Occipital lobe (tissue), 2 donors: ENCODE measurements around the gene ARHGAP28. TPM values are rescaled to one million over a fixed set of nuclear protein-coding genes. Genes with fewer than 3 reads are reported as not detected.

Source experiments
- DNase-seq: peaks from one replicate; lab custom pipeline; 2025; lab: John Stamatoyannopoulos, UW
- total RNA-seq: library from RNA; depleted of rRNA; stranded (reverse); fragments of >200 nt; gene quantifications from one replicate; pipeline ENCODE4 v1.2.3, GENCODE V29; 2014

The ARHGAP28 gene
- 21.2 TPM for total RNA-seq

DNA sequence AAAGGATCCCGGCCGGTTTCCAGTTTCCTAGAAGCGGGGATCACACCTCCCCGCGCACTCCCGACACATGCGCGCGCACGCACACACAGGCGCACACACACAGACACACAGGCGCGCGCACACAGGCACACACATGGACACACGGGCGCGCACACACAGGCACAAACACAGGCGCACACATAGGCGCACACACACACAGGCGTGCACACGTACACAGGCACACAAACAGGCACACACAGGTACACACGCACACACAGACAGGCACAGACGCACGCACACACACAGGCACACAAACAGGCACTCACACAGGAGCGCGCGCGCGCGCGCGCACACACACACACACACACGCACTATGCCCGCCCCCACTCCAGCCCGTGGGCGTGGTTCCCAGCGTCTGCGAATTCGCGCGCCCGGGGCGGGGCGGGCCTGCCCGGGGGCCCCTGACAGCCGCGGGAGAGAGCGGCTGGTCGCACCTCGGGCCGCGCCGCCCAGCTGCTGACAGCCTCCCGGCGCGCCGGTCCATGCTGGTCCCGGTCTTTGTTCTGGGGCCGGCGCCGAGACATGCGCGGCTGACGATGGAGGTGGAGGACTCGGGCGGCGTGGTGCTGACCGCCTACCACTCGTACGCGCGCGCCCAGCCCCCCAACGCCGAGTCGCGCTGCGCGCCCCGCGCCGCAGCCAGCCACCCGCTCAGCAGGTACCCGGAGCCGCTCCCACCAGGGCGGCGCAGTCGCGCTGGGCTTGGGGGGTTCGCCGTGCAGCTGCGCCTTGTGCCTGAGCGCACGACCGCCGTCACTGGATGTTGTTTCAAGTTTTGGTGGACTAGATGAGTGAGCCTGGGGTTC, at the start of gene ARHGAP28:
Gene ARHGAP28, plus strand, starts transcription at position 470 of the 845 bp plus-strand sequence. Its CDS starts 106 bp downstream, at position 576.
- peak; percentile 52 for DNase-seq

GRCh38 chr18:6681331-6681875, 48.1 kb upstream of the ARHGAP28 start:
- no peak for DNase-seq

- no peak for DNase-seq
These were observed 46.9 kb upstream of the ARHGAP28 start for GRCh38 chr18:6682437-6683111.

DNA sequence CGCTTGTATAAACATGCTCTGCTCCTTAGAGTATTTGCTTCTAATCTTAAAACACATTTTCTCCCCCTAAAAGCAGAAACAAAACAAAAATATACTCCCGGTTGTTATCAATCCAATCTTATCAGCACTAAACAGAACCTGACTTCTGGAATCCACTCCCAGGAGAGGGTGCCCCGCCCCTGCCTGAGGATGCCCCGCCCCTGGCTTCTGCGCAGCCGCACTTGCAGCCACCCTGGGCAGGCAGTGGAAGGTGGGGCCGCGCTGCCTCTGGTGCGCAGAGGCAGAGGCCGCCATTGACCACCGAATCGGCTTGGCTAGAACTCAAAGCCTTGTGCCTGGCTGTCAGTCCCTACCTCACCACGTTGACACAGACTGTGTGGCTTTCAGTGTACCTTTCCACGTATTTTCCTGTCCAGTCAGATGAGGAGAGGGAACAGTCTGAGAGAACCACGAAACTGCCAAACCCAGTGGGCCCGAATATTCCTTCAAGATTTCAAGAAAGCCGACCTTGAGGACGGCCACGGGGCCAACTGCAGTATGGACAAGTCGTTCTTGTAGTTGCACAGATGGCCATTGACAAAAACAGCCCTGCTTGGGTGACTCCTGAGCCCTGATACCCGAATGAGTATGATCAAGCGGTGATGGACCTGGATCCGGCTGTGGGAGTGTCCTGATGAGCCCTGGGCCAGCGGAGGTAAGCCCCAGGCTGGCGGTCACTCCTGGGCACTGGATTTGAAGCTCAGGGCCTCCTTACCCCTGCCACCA, 46.2 kb upstream of the ARHGAP28 start:
- DNase-seq = no peak

- DNase-seq = no peak
These were observed 41.8 kb upstream of the ARHGAP28 start for GRCh38 chr18:6687676-6688075.

GRCh38 chr18:6708890-6709289, 20.6 kb upstream of the ARHGAP28 start:
- DNase-seq = no peak

GRCh38 chr18:6711467-6711866, 18.0 kb upstream of the ARHGAP28 start:
- no peak for DNase-seq

DNA sequence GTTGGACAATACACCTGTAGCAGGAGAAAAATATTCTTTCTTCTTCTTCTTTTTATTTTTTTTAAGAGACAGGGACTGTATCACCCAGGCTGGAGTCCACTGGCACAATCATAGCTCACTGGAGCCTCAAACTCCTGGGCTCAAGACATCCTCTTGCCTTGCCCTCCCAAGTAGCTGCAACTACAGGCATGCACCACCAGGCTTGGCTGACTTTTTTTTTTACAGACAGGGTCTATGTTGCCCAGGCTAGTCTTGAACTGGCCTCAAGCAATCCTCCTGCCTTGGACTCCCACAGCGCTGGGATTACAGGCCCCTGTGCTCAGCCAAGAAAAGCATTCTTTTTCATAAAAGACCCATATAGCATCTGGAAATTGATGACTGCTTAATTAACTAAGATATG, 17.1 kb upstream of the ARHGAP28 start:
- DNase-seq = no peak

DNA sequence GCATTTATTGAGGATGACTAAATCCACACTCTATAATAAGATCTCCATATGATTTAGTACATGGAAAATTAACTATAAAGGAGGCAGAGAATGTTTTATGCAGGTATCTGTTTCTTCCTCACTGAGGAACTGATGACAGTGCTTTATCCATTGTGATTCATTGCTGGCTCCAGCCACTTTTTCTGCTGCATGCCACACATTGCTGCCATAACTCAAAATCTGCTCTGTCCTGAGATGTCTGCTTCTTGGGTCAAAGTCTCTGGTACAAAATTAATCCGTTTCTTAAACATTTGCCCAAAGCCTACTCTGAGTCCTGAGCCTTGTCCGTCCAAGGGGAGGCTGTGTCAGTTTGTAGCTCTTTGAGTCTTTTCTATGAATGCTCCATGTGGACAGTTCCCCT, 15.5 kb upstream of the ARHGAP28 start:
- no peak for DNase-seq

DNA sequence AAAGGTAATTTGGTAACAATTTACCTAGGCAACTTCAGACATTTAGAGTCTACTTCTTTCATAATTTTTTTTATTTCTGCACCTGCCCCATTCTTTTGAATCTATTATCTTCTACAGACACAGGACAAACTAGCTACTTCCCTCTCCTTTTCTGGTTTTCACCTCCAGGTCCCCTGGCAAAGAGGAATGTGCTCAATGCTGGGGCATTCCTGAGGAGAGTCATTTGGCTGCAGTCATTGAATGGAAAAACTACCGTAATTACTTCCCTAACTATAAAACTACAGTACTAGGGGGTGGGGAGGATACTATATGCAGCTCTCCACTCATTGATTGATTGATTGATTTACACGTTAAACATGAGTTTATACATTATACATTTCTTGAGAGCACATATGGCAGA, 11.2 kb upstream of the ARHGAP28 start:
- no peak for DNase-seq

- DNase-seq = no peak
These were observed 10.2 kb upstream of the ARHGAP28 start for GRCh38 chr18:6719098-6719846.

DNA sequence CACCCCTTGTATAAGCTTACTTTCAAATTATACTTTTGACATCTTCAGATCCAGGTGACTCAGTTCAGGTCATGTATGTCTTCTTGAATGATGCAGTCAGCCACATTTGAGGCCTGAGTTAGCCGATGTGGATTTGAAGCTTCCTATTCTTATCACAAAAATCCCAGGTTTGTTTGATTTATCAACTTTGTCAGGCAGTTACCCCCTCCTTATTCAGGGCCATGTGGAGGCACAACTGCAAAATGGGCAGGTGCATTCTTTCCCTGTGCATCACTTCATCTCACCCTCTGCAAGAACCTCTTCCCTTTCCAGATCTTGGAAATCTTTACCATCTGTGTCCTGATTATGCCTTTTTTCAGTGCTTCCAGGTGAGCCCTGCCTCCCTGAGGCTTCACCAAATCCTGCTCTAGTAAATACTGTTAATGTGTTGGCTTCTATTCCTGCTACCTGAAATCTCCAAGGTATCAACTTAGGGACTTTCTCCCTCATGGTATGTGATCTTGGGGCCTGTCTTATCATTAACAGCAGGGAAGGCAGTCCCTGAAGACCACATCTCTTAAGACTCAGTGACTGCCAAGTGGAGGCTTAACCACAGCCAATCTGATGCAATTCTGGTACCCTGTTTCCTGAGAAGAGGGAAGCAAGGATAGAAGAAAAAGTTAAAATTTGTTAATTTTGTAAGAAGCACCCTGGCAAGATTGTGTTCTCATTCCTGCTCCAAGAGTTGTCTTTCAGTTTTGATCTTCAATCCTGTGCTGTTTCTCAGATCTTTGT, 9.4 kb upstream of the ARHGAP28 start:
- DNase-seq = no peak

- DNase-seq = no peak
These were observed 7.8 kb upstream of the ARHGAP28 start for GRCh38 chr18:6721755-6722154.

- no peak for DNase-seq
These were observed 6.8 kb upstream of the ARHGAP28 start for GRCh38 chr18:6722690-6723089.

GRCh38 chr18:6724331-6724730, 5.2 kb upstream of the ARHGAP28 start:
- DNase-seq = no peak

- no peak for DNase-seq
These were observed 1.2 kb upstream of the ARHGAP28 start for GRCh38 chr18:6728331-6728730.

GRCh38 chr18:6728809-6729246, 688 bp upstream of the ARHGAP28 start:
- no peak for DNase-seq

DNA sequence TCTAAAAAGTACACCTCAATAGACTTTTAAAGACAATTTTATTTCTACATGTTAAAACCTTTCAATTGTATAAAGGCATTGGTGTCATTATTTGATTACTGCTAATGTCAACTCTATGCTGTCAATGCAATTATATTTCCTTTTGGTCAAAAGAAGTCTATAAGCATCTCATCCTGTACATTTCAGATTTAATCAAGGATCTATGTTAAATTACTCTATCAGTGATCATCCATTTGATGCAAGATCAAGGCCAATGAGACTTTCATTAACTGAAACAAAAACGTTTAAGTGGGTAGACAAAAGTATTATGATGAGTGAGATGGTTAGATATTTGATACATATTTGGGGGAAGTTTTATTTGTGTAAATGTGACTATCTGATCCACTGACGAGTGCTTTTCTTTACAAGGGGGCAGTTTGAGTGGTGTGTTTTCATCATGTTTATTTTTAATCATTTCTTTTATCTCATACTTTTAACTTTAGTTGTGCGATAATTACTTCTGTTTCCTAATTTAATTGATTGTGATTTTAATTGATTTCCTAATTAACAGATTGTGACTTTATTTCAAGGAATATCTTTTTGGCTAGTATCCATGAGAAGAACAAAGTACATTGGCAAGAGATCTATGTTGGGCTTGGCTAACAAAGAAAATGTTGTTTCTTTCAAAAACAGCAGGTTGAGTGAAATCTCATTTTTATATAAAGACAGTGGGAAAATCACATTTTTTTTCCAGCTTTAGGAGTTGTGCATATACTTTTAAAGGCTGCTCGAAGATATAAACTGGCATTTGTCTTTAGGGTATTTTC, 1.1 kb downstream of the ARHGAP28 start:
- no peak for DNase-seq

DNA sequence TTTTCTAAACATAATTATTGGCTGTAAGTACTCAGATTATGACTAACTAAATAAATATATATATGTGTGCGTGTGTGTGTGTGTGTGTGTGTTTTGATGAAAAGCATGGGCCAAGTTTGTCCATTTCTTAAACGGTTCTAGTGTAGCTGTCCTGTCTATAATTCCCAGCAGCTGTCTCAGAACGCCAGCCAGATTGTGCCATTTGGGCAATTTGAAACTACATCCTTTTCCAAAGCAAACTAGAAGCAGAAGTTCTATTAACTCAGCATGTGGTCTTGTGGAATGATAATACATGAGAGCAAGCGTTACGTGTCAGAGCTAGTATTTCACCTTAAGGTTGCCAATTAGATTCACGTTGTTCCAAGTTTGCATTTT, 1.7 kb downstream of the ARHGAP28 start:
- DNase-seq = no peak
